WTC11 (cell line): ENCODE data around the gene ALOX15B. TPM values are rescaled to one million over a fixed set of nuclear protein-coding genes. Genes with fewer than 3 reads are reported as not detected.
A peak's percentile ranks its signal among the peaks of the same experiment; 100 is the strongest.

Source experiments
- ATAC-seq: fragments of 200-7000 bp; cut with Tn5 transposase; 2 replicates; pipeline ENCODE4 v1.10.0; 2021; ENCODE audit warnings: mild to moderate bottlenecking, moderate library complexity
- CTCF ChIA-PET: fragments of 300-600 bp; sonication (Branson Sonifier 250); formaldehyde crosslinking; loops from one replicate; lab custom pipeline; 2021; ENCODE audit warnings: antibody characterized with exemption; lab: Charles Lee
- POLR2A ChIA-PET: fragments of 350-600 bp; sonication (Branson Sonifier 250); formaldehyde crosslinking; loops from one replicate; lab custom pipeline; 2021; ENCODE audit warnings: antibody characterized with exemption; lab: Charles Lee
- DNase-seq: peaks from one replicate; pipeline ENCODE4 v3.0.0; 2021; ENCODE audit warnings: low spot score
- H3K27ac Mint-ChIP-seq: 2 replicates; pipeline ENCODE4 v1.8.0; 2021; ENCODE audit warnings: mixed read lengths
- H3K27me3 Mint-ChIP-seq: 2 replicates; pipeline ENCODE4 v1.8.0; 2021; ENCODE audit warnings: low read depth, mild to moderate bottlenecking, moderate library complexity, mixed read lengths
- H3K36me3 Mint-ChIP-seq: 2 replicates; pipeline ENCODE4 v1.8.0; 2021; ENCODE audit warnings: mixed read lengths
- H3K4me1 Mint-ChIP-seq: 2 replicates; pipeline ENCODE4 v1.8.0; 2022; ENCODE audit warnings: mixed read lengths
- H3K4me3 Mint-ChIP-seq: 2 replicates; pipeline ENCODE4 v1.8.0; 2021; ENCODE audit warnings: mild to moderate bottlenecking, moderate library complexity, mixed read lengths
- H3K9me3 Mint-ChIP-seq: 2 replicates; pipeline ENCODE4 v1.8.0; 2021; ENCODE audit warnings: mixed read lengths
- AFF4 ChIP-seq: sonication (generic); formaldehyde crosslinking; IDR thresholded peaks from 2 replicates; pipeline ENCODE4 v1.8.1; 2023; ENCODE audit warnings: mild to moderate bottlenecking, missing genetic modification reagents, borderline replicate concordance
- CTCF ChIP-seq: fragments of 200-600 bp; IDR thresholded peaks from 2 replicates; pipeline ENCODE4 v1.8.0; 2022; ENCODE audit warnings: antibody characterized with exemption
- E2F1 ChIP-seq: sonication (generic); formaldehyde crosslinking; IDR thresholded peaks from 2 replicates; pipeline ENCODE4 v1.8.0; 2022; ENCODE audit warnings: mild to moderate bottlenecking, missing genetic modification reagents
- ETV6 ChIP-seq: sonication (generic); formaldehyde crosslinking; IDR thresholded peaks from 2 replicates; pipeline ENCODE4 v1.8.1; 2022; ENCODE audit warnings: mild to moderate bottlenecking, missing genetic modification reagents
- HMGA2 ChIP-seq: fragments of 250-450 bp; sonication (Bioruptor Pico); IDR thresholded peaks from 2 replicates; pipeline ENCODE4 v1.4.0; 2021; ENCODE audit warnings: mild to moderate bottlenecking, moderate library complexity
- JAZF1 ChIP-seq: fragments of 250-450 bp; sonication (Bioruptor Pico); IDR thresholded peaks from 2 replicates; pipeline ENCODE4 v1.9.0; 2021; ENCODE audit warnings: moderate library complexity, mild to moderate bottlenecking, inconsistent platforms
- MAX ChIP-seq: sonication (generic); formaldehyde crosslinking; IDR thresholded peaks from 2 replicates; pipeline ENCODE4 v1.8.0; 2022; ENCODE audit warnings: mild to moderate bottlenecking, missing genetic modification reagents
- MXD4 ChIP-seq: fragments of 250-450 bp; sonication (Bioruptor Pico); IDR thresholded peaks from 2 replicates; pipeline ENCODE4 v1.8.0; 2021; ENCODE audit warnings: mild to moderate bottlenecking, moderate library complexity, borderline replicate concordance
- NFATC4 ChIP-seq: fragments of 250-450 bp; sonication (Bioruptor Pico); IDR thresholded peaks from 2 replicates; pipeline ENCODE4 v1.9.0; 2021; ENCODE audit warnings: mild to moderate bottlenecking
- PRRX2 ChIP-seq: fragments of 250-450 bp; sonication (Bioruptor Pico); IDR thresholded peaks from 2 replicates; pipeline ENCODE4 v1.8.0; 2021; ENCODE audit warnings: mild to moderate bottlenecking
- SP1 ChIP-seq: sonication (generic); formaldehyde crosslinking; conservative IDR thresholded peaks from 2 replicates; pipeline ENCODE4 v1.8.1; 2022; ENCODE audit warnings: missing genetic modification reagents
- ZNF121 ChIP-seq: sonication (generic); formaldehyde crosslinking; IDR thresholded peaks from 2 replicates; pipeline ENCODE4 v1.8.0; 2023; ENCODE audit warnings: missing genetic modification reagents
- ZNF219 ChIP-seq: sonication (generic); formaldehyde crosslinking; IDR thresholded peaks from 2 replicates; pipeline ENCODE4 v1.8.0; 2023; ENCODE audit warnings: missing genetic modification reagents, mild to moderate bottlenecking, borderline replicate concordance
- ZNF281 ChIP-seq: sonication (generic); formaldehyde crosslinking; IDR thresholded peaks from 2 replicates; pipeline ENCODE4 v1.8.0; 2023; ENCODE audit warnings: mild to moderate bottlenecking, missing genetic modification reagents
- total RNA-seq: library from RNA; stranded (reverse); gene quantifications from 3 replicates; pipeline ENCODE4 v1.2.3, GENCODE V29; 2021

Gene ALOX15B
- total RNA-seq, 1 experiment from 2014 or later: 0.22 TPM

- TF ChIP-seq AFF4 (no peak), SP1 (CRISPR knock-in tag) (no peak), ETV6 (CRISPR knock-in tag) (no peak), JAZF1 (CRISPR knock-in tag) (no peak), MAX (no peak), PRRX2 (CRISPR knock-in tag) (no peak), ZNF121 (CRISPR knock-in tag) (no peak), ZNF219 (CRISPR knock-in tag) (no peak), MXD4 (CRISPR knock-in tag) (no peak), E2F1 (CRISPR knock-in tag) (no peak)
Measured at GRCh38 chr17:7995724-7996123, 43.1 kb upstream of the ALOX15B start (continued).

GRCh38 chr17:7997186-7997585 is 41.7 kb upstream of the ALOX15B start:
- H3K27ac Mint-ChIP-seq: peak overlapping the region; percentile 27; the same call in 1 of the 2 replicates
- no peaks in the 10 kb centered on the region for H3K36me3 Mint-ChIP-seq
- peak; percentile 69 for DNase-seq
- peaks cover 9% of the 10 kb centered on the region for H3K4me1 Mint-ChIP-seq
- TF ChIP-seq CTCF (0 out of 2 replicates have a peak, but pooled peaks have one; percentile 19), NFATC4 (CRISPR knock-in tag) (no peak), HMGA2 (no peak), ZNF281 (CRISPR knock-in tag) (no peak)
- peaks cover 26% of the 10 kb centered on the region for H3K27me3 Mint-ChIP-seq
- ChIA-PET POLR2A (no interaction called here), CTCF (interaction anchor here (0.5 to 1.9 kb wide), 32 partner anchors 8 to 349 kb away, joined by 3 to 18 read pairs (median 4); partner anchors contain the start of genes ALOX15B, CNTROB, KCNAB3 and NAA38)
- no peaks in the 10 kb centered on the region for H3K9me3 Mint-ChIP-seq
- no peak overlapping the region for H3K4me3 Mint-ChIP-seq
- peak; percentile 92 for ATAC-seq
